ENCODE measurements around the gene MRPL12. TPM values are rescaled to one million over a fixed set of nuclear protein-coding genes. Genes with fewer than 3 reads are reported as not detected.

The MRPL12 gene
- total and polyA plus RNA-seq, 2 experiments from 2014 or later, result 50.9 to 153 TPM

GRCh38 chr17:81656118-81656743 is 46.9 kb upstream of the MRPL12 start, which contains the start of gene PDE6G:
Gene PDE6G, minus strand, starts transcription at chr17:81656542. Its CDS starts 3,237 bp downstream, at chr17:81653305.
- Histone ChIP-seq H4K20me1 (replicated peaks; ENCODE audit: insufficient read depth) (no peaks in the 10 kb centered on the region), H3K27ac (ENCODE audit: low read depth) (no peak within 1 kb of the TSS), H3K4me2 (no peak within 1 kb of the TSS), H3K27me3 (ENCODE audit: insufficient read depth) (no peaks in the 10 kb centered on the region), H3K4me3 (no peak within 1 kb of the TSS), H3K79me2 (replicated peaks; ENCODE audit: insufficient read depth) (no peaks in the 10 kb centered on the region), H3K9me2 (ENCODE audit: insufficient read depth) (no peaks in the 10 kb centered on the region), H2AFZ (no peak within 1 kb of the TSS), H3K36me3 (ENCODE audit: insufficient read depth) (no peaks in the 10 kb centered on the region), H3K4me1 (ENCODE audit: insufficient read depth) (peaks cover 13% of the 10 kb centered on the region), H3F3A (replicated peaks; ENCODE audit: low read depth) (no peaks in the 10 kb centered on the region)
- no peak for TF ChIP-seq EZH2phosphoT487 (IDR thresholded peaks at IDR 0.05; ENCODE audit: unreplicated experiment)
- TF ChIP-seq EZH2 (IDR thresholded peaks at IDR 0.05; ENCODE audit: low read depth, unreplicated experiment), result no peak
- no peak for TF ChIP-seq NANOG (IDR thresholded peaks at IDR 0.05; ENCODE audit: borderline replicate concordance)
- TF ChIP-seq ZNF462 (CRISPR knock-in tag; IDR thresholded peaks at IDR 0.05), result no peak
- no peak for TF ChIP-seq CREB1 (CRISPR knock-in tag; IDR thresholded peaks at IDR 0.05; ENCODE audit: low read depth)
- TF ChIP-seq, protein P1, sequence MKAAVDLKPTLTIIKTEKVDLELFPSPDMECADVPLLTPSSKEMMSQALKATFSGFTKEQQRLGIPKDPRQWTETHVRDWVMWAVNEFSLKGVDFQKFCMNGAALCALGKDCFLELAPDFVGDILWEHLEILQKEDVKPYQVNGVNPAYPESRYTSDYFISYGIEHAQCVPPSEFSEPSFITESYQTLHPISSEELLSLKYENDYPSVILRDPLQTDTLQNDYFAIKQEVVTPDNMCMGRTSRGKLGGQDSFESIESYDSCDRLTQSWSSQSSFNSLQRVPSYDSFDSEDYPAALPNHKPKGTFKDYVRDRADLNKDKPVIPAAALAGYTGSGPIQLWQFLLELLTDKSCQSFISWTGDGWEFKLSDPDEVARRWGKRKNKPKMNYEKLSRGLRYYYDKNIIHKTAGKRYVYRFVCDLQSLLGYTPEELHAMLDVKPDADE (IDR thresholded peaks at IDR 0.05), result no peak
- TF ChIP-seq, protein P2, sequence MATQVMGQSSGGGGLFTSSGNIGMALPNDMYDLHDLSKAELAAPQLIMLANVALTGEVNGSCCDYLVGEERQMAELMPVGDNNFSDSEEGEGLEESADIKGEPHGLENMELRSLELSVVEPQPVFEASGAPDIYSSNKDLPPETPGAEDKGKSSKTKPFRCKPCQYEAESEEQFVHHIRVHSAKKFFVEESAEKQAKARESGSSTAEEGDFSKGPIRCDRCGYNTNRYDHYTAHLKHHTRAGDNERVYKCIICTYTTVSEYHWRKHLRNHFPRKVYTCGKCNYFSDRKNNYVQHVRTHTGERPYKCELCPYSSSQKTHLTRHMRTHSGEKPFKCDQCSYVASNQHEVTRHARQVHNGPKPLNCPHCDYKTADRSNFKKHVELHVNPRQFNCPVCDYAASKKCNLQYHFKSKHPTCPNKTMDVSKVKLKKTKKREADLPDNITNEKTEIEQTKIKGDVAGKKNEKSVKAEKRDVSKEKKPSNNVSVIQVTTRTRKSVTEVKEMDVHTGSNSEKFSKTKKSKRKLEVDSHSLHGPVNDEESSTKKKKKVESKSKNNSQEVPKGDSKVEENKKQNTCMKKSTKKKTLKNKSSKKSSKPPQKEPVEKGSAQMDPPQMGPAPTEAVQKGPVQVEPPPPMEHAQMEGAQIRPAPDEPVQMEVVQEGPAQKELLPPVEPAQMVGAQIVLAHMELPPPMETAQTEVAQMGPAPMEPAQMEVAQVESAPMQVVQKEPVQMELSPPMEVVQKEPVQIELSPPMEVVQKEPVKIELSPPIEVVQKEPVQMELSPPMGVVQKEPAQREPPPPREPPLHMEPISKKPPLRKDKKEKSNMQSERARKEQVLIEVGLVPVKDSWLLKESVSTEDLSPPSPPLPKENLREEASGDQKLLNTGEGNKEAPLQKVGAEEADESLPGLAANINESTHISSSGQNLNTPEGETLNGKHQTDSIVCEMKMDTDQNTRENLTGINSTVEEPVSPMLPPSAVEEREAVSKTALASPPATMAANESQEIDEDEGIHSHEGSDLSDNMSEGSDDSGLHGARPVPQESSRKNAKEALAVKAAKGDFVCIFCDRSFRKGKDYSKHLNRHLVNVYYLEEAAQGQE (IDR thresholded peaks at IDR 0.05; ENCODE audit: unreplicated experiment), result no peak
- TF ChIP-seq, protein P3, sequence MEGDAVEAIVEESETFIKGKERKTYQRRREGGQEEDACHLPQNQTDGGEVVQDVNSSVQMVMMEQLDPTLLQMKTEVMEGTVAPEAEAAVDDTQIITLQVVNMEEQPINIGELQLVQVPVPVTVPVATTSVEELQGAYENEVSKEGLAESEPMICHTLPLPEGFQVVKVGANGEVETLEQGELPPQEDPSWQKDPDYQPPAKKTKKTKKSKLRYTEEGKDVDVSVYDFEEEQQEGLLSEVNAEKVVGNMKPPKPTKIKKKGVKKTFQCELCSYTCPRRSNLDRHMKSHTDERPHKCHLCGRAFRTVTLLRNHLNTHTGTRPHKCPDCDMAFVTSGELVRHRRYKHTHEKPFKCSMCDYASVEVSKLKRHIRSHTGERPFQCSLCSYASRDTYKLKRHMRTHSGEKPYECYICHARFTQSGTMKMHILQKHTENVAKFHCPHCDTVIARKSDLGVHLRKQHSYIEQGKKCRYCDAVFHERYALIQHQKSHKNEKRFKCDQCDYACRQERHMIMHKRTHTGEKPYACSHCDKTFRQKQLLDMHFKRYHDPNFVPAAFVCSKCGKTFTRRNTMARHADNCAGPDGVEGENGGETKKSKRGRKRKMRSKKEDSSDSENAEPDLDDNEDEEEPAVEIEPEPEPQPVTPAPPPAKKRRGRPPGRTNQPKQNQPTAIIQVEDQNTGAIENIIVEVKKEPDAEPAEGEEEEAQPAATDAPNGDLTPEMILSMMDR (conservative IDR thresholded peaks at IDR 0.05; ENCODE audit: low read depth in 2 of 2), result no peak
- TF ChIP-seq JUNB (IDR thresholded peaks at IDR 0.05; ENCODE audit: unreplicated experiment), result no peak
- no peak for TF ChIP-seq POLR2AphosphoS5 (IDR thresholded peaks at IDR 0.05; ENCODE audit: low read depth)
- no peak for TF ChIP-seq ZNF114 (CRISPR knock-in tag; IDR thresholded peaks at IDR 0.05)
- TF ChIP-seq STAT1 (IDR thresholded peaks at IDR 0.05; ENCODE audit: unreplicated experiment), result no peak
- no peak for TF ChIP-seq ZNF331 (CRISPR knock-in tag; IDR thresholded peaks at IDR 0.05; ENCODE audit: low read depth)
- DNase-seq (ENCODE audit: low spot score) (no peak), ATAC-seq (no peak)
- no peaks in the 10 kb centered on the region for H3K36me3 Mint-ChIP-seq (ENCODE audit: low read depth)
- H3K27me3 Mint-ChIP-seq (ENCODE audit: insufficient read depth, low read depth, poor library complexity), result peaks cover 13% of the 10 kb centered on the region
- peaks cover 8% of the 10 kb centered on the region for H3K4me1 Mint-ChIP-seq
- no peaks in the 10 kb centered on the region for H3K9me3 Mint-ChIP-seq
- no peak within 1 kb of the TSS for H3K27ac Mint-ChIP-seq
- no peak within 1 kb of the TSS for H3K4me3 Mint-ChIP-seq

All from GM23338 (cell line).